Right ventricle myocardium inferior (tissue), 1 donor: ENCODE data around the gene ZFYVE9. TPM values are rescaled to one million over a fixed set of nuclear protein-coding genes. Genes with fewer than 3 reads are reported as not detected.
"Not testable (repeated sequence)": the region's sequence is repeated elsewhere in the genome, so short reads cannot be mapped to it uniquely, and the experiment has no call there.

Experiments
- ATAC-seq: fragments of 200-7000 bp; cut with Tn5 transposase; one replicate; pipeline ENCODE4 v1.9.1; 2020; ENCODE audit warnings: mild to moderate bottlenecking, moderate library complexity
- DNase-seq: peaks from one replicate; pipeline ENCODE4 v3.0.0; 2021; ENCODE audit errors: missing footprints
- intact Hi-C: fragments of 100-400 bp; cut with DNase I; formaldehyde crosslinking; loops from one replicate; pipeline ENCODE4 v1.11.0; 2022
- long read RNA-seq: library from polyadenylated mRNA; unstranded; transcript quantifications from one replicate; pipeline ENCODE4 v2.0.0, GENCODE V29; 2021
- total RNA-seq: library from RNA; stranded (reverse); fragmentation: NEBNext Ultra II Directional; extraction: Animal tissue kit (Norgen Biotek cat#: 25700); gene quantifications from one replicate; pipeline ENCODE4 v1.2.1, GENCODE V29; 2021
- donor health status: DM: no; HTN: yes; CAD: no; lungs with severe emphysema.

The ZFYVE9 gene, protein sequence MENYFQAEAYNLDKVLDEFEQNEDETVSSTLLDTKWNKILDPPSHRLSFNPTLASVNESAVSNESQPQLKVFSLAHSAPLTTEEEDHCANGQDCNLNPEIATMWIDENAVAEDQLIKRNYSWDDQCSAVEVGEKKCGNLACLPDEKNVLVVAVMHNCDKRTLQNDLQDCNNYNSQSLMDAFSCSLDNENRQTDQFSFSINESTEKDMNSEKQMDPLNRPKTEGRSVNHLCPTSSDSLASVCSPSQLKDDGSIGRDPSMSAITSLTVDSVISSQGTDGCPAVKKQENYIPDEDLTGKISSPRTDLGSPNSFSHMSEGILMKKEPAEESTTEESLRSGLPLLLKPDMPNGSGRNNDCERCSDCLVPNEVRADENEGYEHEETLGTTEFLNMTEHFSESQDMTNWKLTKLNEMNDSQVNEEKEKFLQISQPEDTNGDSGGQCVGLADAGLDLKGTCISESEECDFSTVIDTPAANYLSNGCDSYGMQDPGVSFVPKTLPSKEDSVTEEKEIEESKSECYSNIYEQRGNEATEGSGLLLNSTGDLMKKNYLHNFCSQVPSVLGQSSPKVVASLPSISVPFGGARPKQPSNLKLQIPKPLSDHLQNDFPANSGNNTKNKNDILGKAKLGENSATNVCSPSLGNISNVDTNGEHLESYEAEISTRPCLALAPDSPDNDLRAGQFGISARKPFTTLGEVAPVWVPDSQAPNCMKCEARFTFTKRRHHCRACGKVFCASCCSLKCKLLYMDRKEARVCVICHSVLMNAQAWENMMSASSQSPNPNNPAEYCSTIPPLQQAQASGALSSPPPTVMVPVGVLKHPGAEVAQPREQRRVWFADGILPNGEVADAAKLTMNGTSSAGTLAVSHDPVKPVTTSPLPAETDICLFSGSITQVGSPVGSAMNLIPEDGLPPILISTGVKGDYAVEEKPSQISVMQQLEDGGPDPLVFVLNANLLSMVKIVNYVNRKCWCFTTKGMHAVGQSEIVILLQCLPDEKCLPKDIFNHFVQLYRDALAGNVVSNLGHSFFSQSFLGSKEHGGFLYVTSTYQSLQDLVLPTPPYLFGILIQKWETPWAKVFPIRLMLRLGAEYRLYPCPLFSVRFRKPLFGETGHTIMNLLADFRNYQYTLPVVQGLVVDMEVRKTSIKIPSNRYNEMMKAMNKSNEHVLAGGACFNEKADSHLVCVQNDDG (N-terminal part only)
- total RNA-seq: 18.0 TPM
- long read RNA-seq, full-length matches to known transcripts: 1 of 1 reads
- long read RNA-seq, partial matches to known transcripts: 0 of 1 reads
- long read RNA-seq, other reads (novel, unspliced or antisense): 0 of 1 reads

DNA sequence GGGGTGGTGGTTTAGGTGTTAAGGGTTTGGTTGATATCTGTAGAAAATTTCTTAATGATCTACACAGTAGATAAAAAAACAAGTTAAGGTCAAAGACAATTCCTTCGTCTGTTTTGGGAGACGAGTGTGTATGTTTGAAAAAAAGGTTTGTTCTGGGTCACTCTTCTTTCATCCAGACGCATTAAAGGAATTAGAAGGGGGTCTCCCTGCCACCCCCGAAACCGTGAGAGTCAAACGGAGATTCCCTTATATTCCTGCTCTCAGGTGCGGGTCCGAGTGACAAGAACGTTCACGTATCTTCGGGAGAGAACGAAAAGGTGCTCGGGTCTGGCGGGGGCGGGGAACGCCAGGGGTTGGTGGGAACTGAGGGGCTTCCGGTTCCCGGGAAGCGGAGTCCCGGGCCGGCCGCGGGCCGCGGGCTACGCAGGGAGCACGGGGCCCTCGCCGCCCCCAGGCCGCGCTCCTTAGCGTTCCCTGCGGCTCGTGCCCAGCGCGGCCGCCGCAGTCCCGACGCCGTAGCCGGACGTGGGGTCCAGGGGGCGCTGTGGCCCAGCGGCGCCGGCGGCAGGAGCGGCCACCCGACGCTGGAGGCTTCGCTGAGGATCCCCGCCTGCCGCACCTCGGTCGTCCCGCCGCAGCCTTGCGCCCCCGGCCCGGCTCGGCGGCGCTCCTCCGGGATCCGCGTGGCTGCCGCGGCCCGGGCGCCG, at the start of gene ZFYVE9:
Gene ZFYVE9, plus strand, starts transcription at position 577 of the 707 bp plus-strand sequence. CDS start 91,118 bp downstream, outside the sequence.
- DNase-seq: peak; percentile 83
- peak; percentile 96 for ATAC-seq
- intact Hi-C loops: loop anchor here (5.0 kb wide), 1 partner anchor 156 kb away; no protein-coding TSS in a partner anchor

DNA sequence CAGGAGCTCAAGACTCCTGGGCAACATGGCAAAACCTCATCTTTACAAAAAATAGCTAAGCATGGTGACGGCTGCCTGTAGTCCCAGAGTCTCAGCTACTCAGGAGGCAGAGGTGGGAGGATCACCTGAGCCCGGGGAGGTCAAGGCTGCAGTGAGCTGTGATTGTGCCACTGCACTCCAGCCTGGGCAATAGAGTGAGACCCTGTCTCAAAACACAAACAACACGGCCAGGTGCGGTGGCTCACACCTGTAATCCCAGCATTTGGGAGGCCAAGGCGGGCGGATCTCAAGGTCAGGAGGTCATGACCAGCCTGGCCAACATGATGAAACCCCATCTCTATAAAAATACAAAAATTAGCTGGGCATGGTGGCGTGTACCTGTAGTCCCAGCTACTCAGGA, 47.6 kb upstream of the ZFYVE9 start:
- DNase-seq, ATAC-seq, intact Hi-C loops: not testable (repeated sequence)

DNA sequence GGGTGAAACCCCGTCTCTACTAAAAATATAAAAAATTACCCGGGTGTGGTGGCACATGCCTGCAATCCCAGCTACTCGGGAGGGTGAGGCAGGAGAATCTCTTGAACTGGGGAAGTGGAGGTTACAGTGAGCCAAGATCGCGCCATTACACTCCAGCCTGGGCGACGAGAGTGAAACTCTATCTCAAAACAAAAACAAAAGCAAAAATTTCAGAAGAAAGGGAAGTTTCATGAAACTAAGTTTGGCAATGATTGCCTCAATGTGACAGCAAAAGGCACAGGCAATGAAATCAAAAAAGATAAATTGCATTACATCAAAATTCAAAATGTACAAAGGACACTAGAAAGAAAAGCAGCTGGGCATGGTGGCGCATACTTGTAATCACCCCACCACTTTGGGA, 45.7 kb upstream of the ZFYVE9 start:
- DNase-seq (no peak), ATAC-seq (no peak)
- intact Hi-C loops: no loop called here

DNA sequence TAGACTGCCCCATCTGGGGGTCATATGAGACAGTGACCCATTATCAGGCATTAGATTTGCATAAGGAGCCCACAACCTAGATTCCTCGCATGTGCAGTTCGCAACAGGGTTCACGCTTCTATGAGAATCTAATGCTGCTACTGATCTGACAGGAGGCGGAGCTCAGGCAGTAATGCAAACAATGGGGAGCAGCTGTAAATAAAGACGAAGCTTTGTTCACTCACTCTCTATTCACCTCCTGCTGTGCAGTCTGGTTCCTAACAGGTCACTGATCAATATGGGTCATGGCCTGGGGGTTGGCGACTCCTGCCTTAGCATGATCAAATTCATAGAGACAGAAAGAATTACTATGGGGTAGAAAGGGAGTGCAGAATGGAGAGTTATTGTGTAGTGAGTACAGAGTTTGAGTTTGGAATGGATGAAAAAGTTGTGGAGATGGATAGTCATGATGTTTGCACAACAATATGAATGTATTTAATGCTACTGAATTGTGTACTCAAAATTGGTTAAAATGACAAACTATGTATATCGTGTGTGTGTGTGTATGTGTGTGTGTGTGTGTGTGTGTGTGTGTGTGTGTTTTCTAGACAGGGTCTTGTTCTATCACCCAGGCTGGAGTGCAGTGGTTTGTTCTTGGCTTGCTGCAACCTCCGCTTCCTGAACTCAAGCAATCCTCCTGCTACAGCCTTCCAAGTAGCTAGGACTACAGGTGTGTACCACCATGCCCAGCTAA, 43.6 kb upstream of the ZFYVE9 start:
- intact Hi-C loops: no loop called here
- no peak for ATAC-seq

DNA sequence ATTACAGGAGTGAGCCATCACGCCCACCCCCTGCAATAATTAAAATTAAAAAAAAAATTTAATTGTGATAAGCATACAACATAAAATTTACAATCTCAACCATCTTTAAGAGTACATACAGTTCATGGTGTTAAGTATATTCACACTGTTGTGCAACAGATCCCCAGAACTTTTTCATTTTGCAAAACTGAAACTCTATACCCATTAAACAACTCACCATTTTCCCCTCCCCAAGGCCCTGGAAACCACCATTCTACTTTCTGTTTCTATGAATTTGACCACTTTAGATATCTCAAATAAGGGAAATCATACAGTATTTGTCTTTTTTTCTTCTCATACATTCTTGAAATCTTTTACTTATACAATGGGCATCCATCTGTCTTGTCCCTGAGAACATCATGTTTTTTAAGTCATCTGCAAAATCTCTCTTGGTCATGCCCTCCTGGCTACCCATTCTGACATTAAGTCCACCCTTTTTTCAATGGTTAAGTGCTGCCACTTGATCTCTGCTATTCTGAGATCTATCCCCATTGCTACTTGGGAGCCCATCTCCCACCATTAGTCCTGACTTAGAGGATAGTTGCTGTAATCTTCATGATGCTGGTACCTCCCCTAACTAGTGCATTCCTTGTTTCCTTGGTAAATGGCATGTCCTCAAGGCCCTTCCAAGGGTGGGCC, 39.4 kb upstream of the ZFYVE9 start:
- DNase-seq (no peak), ATAC-seq (no peak)
- intact Hi-C loops: no loop called here

More for the DNA sequence above, 43.6 kb upstream of the ZFYVE9 start:
- DNase-seq: no peak

DNA sequence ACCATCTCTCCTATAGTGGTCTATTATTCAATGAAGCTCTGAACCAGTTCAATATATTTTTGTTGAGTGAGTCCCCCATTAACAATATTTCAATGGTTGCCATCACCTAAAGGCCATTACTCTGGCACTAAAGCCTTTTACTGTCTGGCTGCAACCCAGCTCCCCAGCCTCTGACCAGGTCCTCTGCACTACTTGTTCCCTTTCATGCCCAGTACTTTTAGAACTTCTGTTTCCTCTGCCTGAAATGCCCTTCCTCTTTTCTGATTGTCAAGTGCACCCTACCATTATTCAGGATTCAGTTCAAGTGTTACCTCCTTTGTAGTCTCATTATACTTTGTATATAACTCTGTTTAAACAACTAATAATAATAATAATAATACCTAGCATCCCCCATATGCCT, 30.4 kb upstream of the ZFYVE9 start:
- ATAC-seq (no peak), DNase-seq (no peak)
- intact Hi-C loops: no loop called here

DNA sequence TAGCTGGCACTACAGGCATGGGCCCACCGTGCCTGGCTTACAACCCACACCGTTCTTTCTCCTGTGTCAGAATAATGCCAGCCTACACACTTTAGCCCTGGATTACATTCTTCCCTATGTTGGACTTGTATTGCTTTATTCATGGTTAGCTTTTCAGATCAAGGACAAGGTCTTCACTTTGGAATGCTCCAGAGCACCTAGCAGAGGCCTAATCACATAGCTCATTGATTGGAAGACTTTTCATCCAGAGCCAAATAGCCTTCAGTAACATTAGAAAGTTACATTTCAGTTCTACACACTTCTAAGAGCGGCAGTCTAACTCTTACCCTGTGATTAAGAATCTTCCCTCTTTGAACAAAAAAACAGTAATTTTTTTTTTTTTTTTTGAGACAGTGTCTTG, 29.4 kb upstream of the ZFYVE9 start:
- DNase-seq (no peak), ATAC-seq (no peak)
- intact Hi-C loops: no loop called here

DNA sequence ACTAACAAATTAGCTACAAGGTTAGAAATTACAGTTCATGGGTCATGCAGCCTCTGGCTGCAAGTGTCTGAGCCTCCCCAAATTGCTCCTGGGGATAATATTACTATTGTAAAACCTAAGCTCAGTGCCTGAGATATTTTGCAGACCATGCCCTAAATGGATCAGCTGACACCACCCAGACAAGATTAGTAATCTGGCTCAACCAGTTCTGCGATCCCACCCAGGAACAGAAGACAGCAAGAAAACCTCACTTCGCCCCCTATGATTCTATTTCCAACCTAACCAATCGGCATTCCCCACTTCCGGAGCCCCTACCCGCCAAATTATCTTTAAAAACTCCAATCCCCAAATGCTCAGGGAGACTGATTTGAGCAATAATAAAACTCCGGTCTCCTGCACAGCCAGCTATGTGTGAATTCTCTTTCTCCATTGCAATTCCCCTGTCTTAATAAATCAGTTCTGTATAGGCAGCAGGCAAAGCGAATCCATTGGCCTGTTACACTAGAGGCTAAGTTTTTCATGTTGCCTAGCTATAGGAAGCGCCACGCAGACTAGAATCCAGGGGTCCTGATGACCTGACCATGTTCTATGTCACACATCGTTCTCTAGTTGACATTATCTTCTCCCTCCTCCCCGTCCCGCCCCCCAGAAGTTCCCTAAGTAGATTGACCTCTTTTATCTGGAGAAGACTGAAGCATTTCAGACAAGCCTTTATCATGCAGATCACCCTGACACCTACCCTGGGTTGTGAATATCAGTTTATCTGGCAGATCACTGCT, 22.4 kb upstream of the ZFYVE9 start:
- ATAC-seq (no peak), DNase-seq (no peak)
- intact Hi-C loops: no loop called here

DNA sequence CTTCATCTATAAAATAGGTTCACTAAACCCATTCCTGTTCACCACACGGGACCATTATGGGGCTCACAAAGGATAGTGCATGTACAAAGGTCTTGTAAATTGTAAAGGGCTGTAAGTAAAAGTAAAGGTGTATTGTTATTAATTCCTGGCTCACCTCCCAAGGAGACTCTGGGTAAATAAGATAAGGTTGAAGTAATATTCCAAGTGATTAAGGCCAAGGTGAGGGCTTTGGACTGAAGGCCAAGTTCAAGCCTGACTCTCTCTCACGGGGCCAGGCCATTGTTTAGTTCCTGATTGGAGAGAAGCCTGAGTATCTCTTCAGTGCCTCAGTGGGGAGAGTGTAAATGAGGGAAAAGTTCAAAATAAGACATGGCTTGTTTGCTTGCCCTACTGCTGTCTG, 19.5 kb upstream of the ZFYVE9 start:
- intact Hi-C loops: no loop called here
- ATAC-seq (no peak), DNase-seq (no peak)

DNA sequence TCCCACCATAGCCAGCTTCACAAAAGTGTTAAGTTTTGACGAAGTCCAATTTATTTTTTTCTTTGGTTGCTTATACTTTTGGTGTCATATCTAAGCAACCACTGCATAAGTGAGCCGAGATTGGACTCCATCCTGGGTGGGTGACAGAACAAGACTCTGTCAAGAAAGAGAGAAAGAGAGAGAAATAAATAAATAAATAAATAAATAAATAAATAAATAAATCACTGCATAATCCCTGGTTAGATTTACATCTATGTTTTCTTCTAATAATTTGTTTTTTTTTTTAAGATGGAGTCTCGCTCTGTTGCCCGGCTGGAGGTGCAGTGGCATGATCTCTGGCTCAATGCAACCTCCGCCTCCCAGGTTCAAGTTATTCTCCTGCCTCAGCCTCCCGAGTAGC, 18.3 kb upstream of the ZFYVE9 start:
- DNase-seq (no peak), ATAC-seq (no peak)
- intact Hi-C loops: no loop called here

DNA sequence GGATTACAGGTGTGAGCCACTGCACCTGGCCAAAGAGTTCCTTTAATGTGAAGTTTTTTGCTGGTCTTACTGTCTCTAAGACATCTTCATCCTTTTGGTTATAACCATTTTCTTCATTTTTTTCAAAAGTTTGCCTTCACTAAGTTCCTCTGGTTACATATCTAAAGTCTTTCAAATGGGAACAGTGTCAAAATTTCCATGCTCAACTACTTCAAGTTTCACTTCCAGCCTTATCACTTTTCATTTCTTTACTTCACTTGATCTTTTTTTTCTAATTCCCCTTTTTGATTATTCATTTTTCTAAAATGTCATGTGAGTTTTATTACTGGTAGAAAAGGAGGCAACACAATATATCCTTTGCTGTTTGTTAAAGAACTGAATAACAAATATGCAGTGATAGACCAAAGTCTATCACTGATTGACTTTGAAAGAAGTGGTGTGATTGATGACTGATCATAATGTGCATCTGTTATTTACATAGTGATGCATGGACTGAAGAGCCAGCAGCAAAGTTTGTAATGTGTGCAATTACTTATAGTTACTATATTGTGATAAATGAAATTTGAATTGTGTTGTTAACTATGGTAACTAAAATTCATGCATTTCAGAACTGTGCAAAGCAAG, 16.0 kb upstream of the ZFYVE9 start:
- ATAC-seq (no peak), DNase-seq (no peak)
- intact Hi-C loops: loop anchor here (5.0 kb wide), 1 partner anchor 171 kb away; no protein-coding TSS in a partner anchor

DNA sequence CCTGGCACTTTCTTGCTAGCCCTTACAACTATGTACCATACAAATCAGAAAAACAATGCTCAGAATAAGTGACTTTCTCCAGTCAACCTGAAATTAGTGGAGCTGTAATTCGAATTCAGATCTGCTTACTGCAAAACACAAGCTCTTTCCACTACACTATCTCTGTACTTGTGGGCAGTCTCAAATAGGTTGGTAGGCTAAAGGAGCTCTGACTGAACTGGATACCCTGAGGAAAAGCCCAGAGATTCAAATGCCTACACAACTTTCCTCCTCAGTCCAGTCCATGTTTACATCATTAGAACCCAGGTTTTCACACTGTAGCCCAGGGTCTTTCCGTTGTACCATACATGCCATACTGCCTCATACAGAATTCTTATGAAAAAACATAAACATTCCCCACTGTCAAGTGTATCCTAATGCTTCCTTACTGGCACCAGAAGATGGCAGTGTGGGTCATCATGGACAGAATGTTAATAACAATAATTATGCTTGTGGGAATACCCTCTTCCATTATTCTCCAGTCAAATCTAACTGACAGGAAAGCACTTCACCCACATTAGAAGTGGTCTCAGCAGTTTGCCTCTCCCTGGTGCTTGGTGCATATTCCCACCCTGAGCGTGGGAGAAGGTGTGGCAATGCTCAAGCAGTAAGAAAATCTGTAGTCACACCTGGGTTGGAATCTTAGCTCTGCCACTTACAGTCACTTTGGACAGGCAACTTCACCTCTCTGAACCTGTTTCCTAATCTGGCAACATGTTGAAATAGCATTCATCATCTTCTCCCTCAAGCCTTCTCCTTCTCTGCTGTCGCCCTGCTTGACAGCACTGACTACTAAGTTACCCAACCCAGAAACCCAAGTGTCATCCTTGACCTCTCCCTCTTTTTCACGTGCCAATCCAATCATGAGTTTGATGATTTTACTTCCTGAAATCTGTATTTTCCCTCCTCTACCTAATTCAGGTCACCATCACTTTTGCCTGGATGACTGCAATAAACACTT, 14.4 kb upstream of the ZFYVE9 start:
- ATAC-seq: peak; percentile 64
- no peak for DNase-seq
- intact Hi-C loops: loop anchor here (5.0 kb wide), 1 partner anchor 170 kb away; no protein-coding TSS in a partner anchor

DNA sequence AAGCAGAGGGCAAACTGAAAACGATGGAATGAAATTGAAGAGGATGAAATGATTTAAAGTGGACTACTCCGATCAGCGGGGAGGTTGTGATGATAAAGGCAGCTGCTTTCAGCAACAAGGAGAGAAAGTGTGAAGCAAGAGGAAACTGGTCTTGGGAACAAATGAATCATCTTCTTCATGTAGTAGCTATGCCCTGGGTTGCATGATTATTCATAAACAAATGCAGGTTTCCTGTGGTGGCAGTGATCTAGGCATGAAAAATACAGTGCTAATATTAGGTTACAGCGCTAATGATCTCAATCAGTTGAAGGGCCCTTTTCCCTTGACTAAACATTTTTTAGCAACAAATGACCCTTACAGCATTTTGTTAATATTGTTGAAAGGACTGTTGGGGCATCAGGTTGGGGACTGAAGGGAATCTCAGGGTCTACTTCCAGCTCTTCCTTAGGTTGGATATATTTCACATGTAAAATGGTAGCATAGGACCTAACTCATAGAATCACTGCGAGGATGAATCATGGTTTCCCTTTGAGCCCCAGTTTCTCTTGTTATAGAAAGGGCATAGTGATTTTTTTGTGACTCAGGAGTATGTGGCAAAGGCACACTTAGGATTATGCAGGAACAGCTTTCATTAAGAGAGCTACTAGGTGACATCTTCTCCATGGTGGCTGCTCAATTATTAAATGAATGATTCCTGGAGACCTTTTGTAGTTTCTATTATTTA, 1.9 kb upstream of the ZFYVE9 start:
- DNase-seq: no peak
- ATAC-seq: no peak
- intact Hi-C loops: loop anchor here (5.0 kb wide), 1 partner anchor 157 kb away; no protein-coding TSS in a partner anchor
